Activated naive CD4-positive, alpha-beta T cell treated with anti-CD3 and anti-CD28 coated beads, Interleukin-2, amount 10 ng/mL, durations not matched to agents 7 days and 5 days (primary cell): Measurements from ENCODE around the gene A4GNT.
A peak's percentile ranks its signal among the peaks of the same experiment; 100 is the strongest.

Experiments used
- CTCF ChIA-PET: fragments of 350-600 bp; sonication (Branson Sonifier 250); formaldehyde crosslinking; loops from one replicate; lab custom pipeline; 2021; ENCODE audit warnings: antibody characterized with exemption; lab: Charles Lee
- DNase-seq: peaks from one replicate; pipeline ENCODE4 v3.0.0-alpha.2; 2020
- H3K27ac Mint-ChIP-seq: one replicate; pipeline ENCODE4 v1.8.0; 2021; ENCODE audit warnings: mild to moderate bottlenecking, moderate library complexity, mixed read lengths
- H3K27me3 Mint-ChIP-seq: one replicate; pipeline ENCODE4 v1.8.0; 2021; ENCODE audit warnings: mild to moderate bottlenecking, mixed read lengths
- H3K36me3 Mint-ChIP-seq: one replicate; pipeline ENCODE4 v1.8.0; 2021; ENCODE audit warnings: mixed read lengths
- H3K4me1 Mint-ChIP-seq: one replicate; pipeline ENCODE4 v1.8.0; 2021; ENCODE audit warnings: mixed read lengths
- H3K4me3 Mint-ChIP-seq: one replicate; pipeline ENCODE4 v1.8.0; 2021; ENCODE audit warnings: mild to moderate bottlenecking, moderate library complexity, mixed read lengths
- H3K9me3 Mint-ChIP-seq: one replicate; pipeline ENCODE4 v1.8.0; 2021; ENCODE audit warnings: mixed read lengths

The A4GNT gene

DNA sequence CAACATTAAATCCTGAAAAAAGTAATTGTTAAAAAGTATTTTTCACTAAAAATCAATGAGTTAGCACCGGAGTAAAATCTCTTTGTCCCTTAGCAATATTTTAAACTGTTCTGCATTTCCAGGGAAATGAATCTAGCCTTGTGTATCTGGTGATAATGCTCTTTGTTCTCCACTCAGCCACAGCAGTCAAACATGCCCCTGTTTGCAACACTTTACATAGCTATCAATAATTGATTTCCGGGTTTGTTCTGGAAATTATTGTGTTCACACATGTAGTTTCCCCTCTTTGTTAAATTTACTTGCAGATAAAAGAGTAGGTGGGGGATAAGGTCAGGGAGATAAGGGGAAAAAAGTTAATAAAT lies 3.6 kb upstream of the A4GNT start:
- CTCF ChIA-PET, result no interaction called here
- no peak for DNase-seq
- Mint-ChIP-seq H3K27me3 (peaks cover 24% of the 10 kb centered on the region), H3K27ac (no peak overlapping the region), H3K36me3 (no peaks in the 10 kb centered on the region), H3K4me1 (peaks cover 2% of the 10 kb centered on the region), H3K9me3 (no peaks in the 10 kb centered on the region), H3K4me3 (no peak overlapping the region)

GRCh38 chr3:138135146-138135832 lies 3.1 kb upstream of the A4GNT start:
- Mint-ChIP-seq H3K27ac (no peak overlapping the region), H3K36me3 (no peaks in the 10 kb centered on the region), H3K4me1 (no peaks in the 10 kb centered on the region), H3K9me3 (no peaks in the 10 kb centered on the region), H3K4me3 (no peak overlapping the region), H3K27me3 (peaks cover 25% of the 10 kb centered on the region)
- DNase-seq, result no peak
- CTCF ChIA-PET, result no interaction called here

DNA sequence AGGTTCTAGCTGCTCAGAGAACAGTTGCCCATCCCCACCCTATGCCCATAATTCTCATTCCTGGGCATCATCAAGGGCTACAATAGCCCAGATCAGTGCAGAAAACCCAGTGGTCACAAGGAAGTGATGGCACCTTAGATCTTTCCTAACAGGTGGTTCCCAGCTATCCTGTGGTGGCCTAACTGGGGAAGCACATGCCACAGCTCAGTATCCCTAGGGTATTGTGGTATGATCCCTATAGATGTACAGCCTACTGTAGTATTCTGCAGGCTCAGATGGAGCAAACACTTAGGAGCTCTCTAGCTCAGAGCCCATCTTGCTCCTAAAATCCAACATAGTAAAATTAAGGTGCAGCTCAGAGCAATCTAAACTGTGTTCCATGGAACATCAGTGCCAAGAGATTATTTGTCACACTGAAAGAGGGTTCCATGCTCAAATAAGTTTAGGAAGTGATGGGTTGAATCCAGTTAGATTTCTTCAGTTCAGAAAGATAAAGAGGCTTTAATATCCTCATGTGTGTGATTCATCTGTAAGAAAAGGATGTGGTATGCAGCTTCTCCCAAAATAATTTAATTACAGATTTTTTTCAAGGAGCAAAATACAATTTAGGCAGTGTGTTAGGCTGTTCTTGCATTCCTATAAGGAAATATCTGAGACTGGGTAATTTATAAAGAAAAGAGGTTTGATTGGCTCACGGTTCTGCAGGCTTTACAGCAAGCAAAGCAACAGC lies 4.4 kb downstream of the A4GNT start:
- H3K4me3 Mint-ChIP-seq, result no peak overlapping the region
- DNase-seq, result no peak
- peaks cover 26% of the 10 kb centered on the region for H3K27me3 Mint-ChIP-seq

DNA sequence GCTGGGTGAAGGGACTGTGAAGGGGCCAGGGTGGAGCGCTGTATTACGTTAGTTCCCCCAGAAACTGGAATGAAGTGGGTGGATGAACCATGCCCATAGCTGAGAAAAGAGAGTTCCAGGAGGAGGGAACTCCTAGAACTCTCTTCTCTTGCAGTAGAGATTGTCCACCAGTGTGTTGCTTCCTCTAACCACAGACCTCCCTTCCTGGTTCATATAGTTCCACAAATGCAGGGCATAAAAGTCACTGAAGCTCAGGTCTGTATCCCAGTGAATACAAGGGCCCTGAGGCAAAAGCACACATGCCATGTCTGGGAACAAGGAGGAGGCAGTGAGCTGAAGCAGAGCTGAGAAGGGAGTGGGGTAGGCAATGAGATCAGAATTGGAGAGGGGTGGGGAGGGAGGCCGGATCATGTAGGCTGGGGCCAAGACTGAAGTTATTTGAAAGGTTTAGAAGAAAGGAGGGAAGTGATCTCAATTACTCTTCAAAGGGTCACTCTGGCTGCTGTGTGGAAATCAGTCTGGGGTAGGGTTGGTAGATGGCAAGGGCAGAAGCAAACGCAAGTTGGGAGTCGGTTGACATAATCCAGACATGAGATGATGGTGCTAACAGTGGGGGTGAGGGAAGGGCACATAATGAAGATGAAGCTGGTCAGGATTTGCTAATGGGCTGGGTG lies 6.5 kb downstream of the A4GNT start:
- CTCF ChIA-PET, result interaction anchor here (1.1 kb wide), 1 partner anchor 10 kb away, joined by 3 read pairs; no protein-coding TSS in a partner anchor
- no peak overlapping the region for H3K4me3 Mint-ChIP-seq
- H3K36me3 Mint-ChIP-seq, result no peaks in the 10 kb centered on the region
- no peaks in the 10 kb centered on the region for H3K4me1 Mint-ChIP-seq
- no peaks in the 10 kb centered on the region for H3K9me3 Mint-ChIP-seq
- peaks cover 18% of the 10 kb centered on the region for H3K27me3 Mint-ChIP-seq
- no peak for DNase-seq
- H3K27ac Mint-ChIP-seq, result no peak overlapping the region

More for the DNA sequence above, 4.4 kb downstream of the A4GNT start:
- Mint-ChIP-seq H3K36me3 (no peaks in the 10 kb centered on the region), H3K4me1 (no peaks in the 10 kb centered on the region), H3K27ac (no peak overlapping the region), H3K9me3 (no peaks in the 10 kb centered on the region)
- CTCF ChIA-PET, result no interaction called here

- H3K36me3 Mint-ChIP-seq, result no peaks in the 10 kb centered on the region
- no peak for DNase-seq
- H3K4me1 Mint-ChIP-seq, result no peaks in the 10 kb centered on the region
- CTCF ChIA-PET, result interaction anchor here (1.1 to 1.7 kb wide), 2 partner anchors 9 to 58 kb away, joined by 3 read pairs; no protein-coding TSS in a partner anchor
- H3K4me3 Mint-ChIP-seq, result no peak overlapping the region
- H3K27me3 Mint-ChIP-seq, result peaks cover 22% of the 10 kb centered on the region
- no peak overlapping the region for H3K27ac Mint-ChIP-seq
- H3K9me3 Mint-ChIP-seq, result no peaks in the 10 kb centered on the region
Observed at GRCh38 chr3:138124706-138125355, 7.4 kb downstream of the A4GNT start.

- H3K9me3 Mint-ChIP-seq, result no peaks in the 10 kb centered on the region
- peaks cover 21% of the 10 kb centered on the region for H3K27me3 Mint-ChIP-seq
- no peaks in the 10 kb centered on the region for H3K4me1 Mint-ChIP-seq
- H3K27ac Mint-ChIP-seq, result no peak overlapping the region
- no peaks in the 10 kb centered on the region for H3K36me3 Mint-ChIP-seq
- H3K4me3 Mint-ChIP-seq, result no peak overlapping the region
- CTCF ChIA-PET, result interaction anchor here (0.9 to 1.7 kb wide), 2 partner anchors 55 to 57 kb away, joined by 3 to 5 read pairs; no protein-coding TSS in a partner anchor
- DNase-seq, result no peak
Observed at GRCh38 chr3:138124188-138124587, 8.0 kb downstream of the A4GNT start.

GRCh38 chr3:138119423-138119766 lies 12.8 kb downstream of the A4GNT start:
- no peak for DNase-seq
- Mint-ChIP-seq H3K4me3 (no peak overlapping the region), H3K27me3 (peaks cover 58% of the 10 kb centered on the region), H3K9me3 (no peaks in the 10 kb centered on the region), H3K27ac (no peak overlapping the region), H3K36me3 (no peaks in the 10 kb centered on the region), H3K4me1 (peaks cover 7% of the 10 kb centered on the region)
- CTCF ChIA-PET, result interaction anchor here (0.7 to 6.2 kb wide), 10 partner anchors 11 to 209 kb away, joined by 3 to 248 read pairs (median 5); no protein-coding TSS in a partner anchor

- no peak overlapping the region for H3K4me3 Mint-ChIP-seq
- H3K36me3 Mint-ChIP-seq, result no peaks in the 10 kb centered on the region
- H3K4me1 Mint-ChIP-seq, result peaks cover 7% of the 10 kb centered on the region
- H3K27ac Mint-ChIP-seq, result no peak overlapping the region
- CTCF ChIA-PET, result interaction anchor here (0.6 to 6.2 kb wide), 14 partner anchors 10 to 797 kb away, joined by 3 to 248 read pairs (median 4); no protein-coding TSS in a partner anchor
- DNase-seq, result peak; percentile 74
- peaks cover 56% of the 10 kb centered on the region for H3K27me3 Mint-ChIP-seq
- H3K9me3 Mint-ChIP-seq, result no peaks in the 10 kb centered on the region
Observed at GRCh38 chr3:138118612-138119422, 13.4 kb downstream of the A4GNT start.

DNA sequence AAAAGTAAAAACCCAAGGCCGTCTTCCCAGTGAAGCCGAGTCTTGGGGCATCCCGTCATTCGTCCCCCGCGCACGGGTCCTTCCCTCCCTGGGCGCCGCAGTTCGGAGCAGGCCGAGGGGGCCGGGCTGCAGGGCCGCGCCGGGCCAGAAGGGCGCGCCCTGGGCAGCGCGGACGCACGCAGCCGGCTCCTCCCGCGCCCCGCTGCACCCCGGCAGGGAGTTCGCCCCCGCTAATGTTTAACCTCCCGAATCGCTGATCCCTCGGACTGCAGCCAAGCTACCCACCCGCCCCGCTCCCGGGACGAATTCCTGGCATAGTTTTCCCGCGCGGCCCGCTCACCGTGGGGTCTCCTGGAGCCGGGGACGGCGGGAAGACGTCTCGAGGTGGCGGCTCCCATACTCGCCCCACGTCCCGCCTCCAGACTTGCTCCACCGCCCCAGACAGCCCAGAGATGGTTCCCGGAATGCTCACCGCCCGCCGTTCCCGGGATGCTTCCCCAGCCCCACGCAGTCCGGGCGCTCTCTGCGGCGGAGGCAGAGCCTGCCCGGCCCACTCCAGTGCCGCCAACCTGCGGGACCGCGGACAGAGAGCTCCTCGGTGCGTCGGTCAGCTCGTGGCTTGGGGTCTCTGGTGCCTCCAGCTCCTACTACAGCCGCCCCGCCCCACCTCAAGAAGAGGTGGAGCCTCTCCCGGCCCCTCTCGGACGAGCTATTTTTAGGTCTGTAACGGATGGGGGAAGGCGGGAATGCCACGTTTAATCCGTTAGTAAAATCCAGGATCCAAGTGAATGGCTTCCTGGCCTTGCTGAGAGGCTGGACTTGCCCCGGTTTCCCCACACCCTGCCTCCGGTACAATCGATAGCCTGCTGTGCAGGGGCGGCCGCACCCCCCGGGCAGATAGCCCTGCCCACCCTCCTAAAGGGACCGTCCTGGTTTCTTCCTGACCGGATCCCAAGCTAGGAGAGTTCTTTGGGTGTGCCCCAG lies 16.9 kb downstream of the A4GNT start, which contains the start of gene DZIP1L:
DZIP1L (minus strand) TSS at position 621 of the 984 bp plus-strand sequence. CDS start 11,637 bp downstream, outside the sequence.
- no peak within 1 kb of the TSS for H3K27ac Mint-ChIP-seq
- peaks cover 7% of the 10 kb centered on the region for H3K4me1 Mint-ChIP-seq
- peak; percentile 39 for DNase-seq
- no peaks in the 10 kb centered on the region for H3K9me3 Mint-ChIP-seq
- H3K36me3 Mint-ChIP-seq, result no peaks in the 10 kb centered on the region
- peak within 1 kb of the TSS; percentile 78 for H3K4me3 Mint-ChIP-seq
- CTCF ChIA-PET, result interaction anchor here (0.9 to 6.2 kb wide), 4 partner anchors 10 to 46 kb away, joined by 3 to 248 read pairs (median 3); no protein-coding TSS in a partner anchor
- peaks cover 70% of the 10 kb centered on the region for H3K27me3 Mint-ChIP-seq

DNA sequence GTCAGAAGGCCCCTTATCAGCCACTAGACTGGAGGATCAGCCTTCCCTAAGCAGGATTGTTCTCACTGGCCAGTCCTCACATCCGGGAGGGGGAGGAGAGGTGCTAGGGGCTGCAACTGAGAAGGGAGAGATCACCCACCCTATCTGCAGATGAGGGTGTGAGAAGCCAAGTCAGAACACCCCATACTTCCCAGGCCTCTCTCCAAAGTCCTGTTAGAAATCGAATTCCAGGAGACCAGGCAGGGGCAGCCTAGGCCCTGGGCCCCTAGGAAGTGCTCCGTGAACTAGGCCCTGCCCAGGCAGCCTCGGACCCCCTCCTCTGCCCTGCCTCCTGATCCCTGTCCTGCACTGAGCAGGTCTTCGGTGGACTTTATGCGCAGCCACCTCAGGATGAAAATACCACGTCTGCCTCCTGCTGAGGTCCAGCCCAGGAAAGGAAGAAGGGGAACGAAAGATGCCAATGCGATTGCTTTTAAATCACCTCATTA lies 17.7 kb downstream of the A4GNT start:
- peaks cover 68% of the 10 kb centered on the region for H3K27me3 Mint-ChIP-seq
- H3K36me3 Mint-ChIP-seq, result no peaks in the 10 kb centered on the region
- peak overlapping the region; percentile 69 for H3K4me3 Mint-ChIP-seq
- CTCF ChIA-PET, result interaction anchor here (1.3 to 6.2 kb wide), 2 partner anchors 45 kb away, joined by 5 to 248 read pairs; no protein-coding TSS in a partner anchor
- H3K4me1 Mint-ChIP-seq, result peaks cover 7% of the 10 kb centered on the region
- no peak overlapping the region for H3K27ac Mint-ChIP-seq
- no peak for DNase-seq
- no peaks in the 10 kb centered on the region for H3K9me3 Mint-ChIP-seq

- Mint-ChIP-seq H3K4me1 (peaks cover 7% of the 10 kb centered on the region), H3K4me3 (no peak overlapping the region), H3K27ac (no peak overlapping the region), H3K36me3 (no peaks in the 10 kb centered on the region), H3K27me3 (peaks cover 57% of the 10 kb centered on the region), H3K9me3 (no peaks in the 10 kb centered on the region)
- no peak for DNase-seq
- CTCF ChIA-PET, result interaction anchor here (1.3 kb wide), 2 partner anchors 14 to 44 kb away, joined by 4 to 5 read pairs; no protein-coding TSS in a partner anchor
Observed at GRCh38 chr3:138113326-138113725, 18.9 kb downstream of the A4GNT start.

- peaks cover 54% of the 10 kb centered on the region for H3K27me3 Mint-ChIP-seq
- no peak overlapping the region for H3K4me3 Mint-ChIP-seq
- H3K27ac Mint-ChIP-seq, result no peak overlapping the region
- H3K36me3 Mint-ChIP-seq, result no peaks in the 10 kb centered on the region
- CTCF ChIA-PET, result interaction anchor here (0.9 to 1.3 kb wide), 2 partner anchors 42 to 45 kb away, joined by 3 to 4 read pairs; no protein-coding TSS in a partner anchor
- no peak for DNase-seq
- H3K4me1 Mint-ChIP-seq, result peaks cover 7% of the 10 kb centered on the region
- no peaks in the 10 kb centered on the region for H3K9me3 Mint-ChIP-seq
Observed at GRCh38 chr3:138112362-138112761, 19.8 kb downstream of the A4GNT start.
